ENCODE results near the gene MSMO1.

MSMO1 gene

DNA sequence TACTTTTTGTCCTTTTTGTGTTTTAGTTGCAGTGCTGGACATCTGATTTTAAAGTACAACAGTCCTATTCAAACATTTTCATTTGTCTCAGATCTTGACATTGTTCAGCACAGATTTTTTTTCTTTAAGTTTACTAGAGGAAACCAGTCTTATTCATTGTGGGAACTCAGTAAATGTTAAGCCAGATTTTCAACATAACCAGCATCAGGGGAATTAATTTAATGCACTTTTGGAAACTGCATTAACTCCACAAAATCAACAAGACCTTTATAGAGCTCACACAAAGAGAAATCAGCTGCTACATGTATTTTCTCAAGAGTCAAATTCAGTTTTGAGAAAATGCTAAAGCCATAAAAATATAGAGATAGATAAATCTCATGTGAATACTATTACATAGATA is 61.3 kb downstream of the MSMO1 start:
- no peak for DNase-seq (ENCODE audit: low read depth in 1 of 2, low spot score in 1 of 2)

All from stimulated activated CD4-positive, alpha-beta T cell treated with anti-CD3 and anti-CD28 coated beads, Interleukin-15, amount 100 ng/mL, for 1 hour (primary cell).